Measurements from ENCODE around the gene TMPRSS6. TPM values are rescaled to one million over a fixed set of nuclear protein-coding genes. Genes with fewer than 3 reads are reported as not detected.

The TMPRSS6 gene
- total RNA-seq, 4 donors from 2014 or later = not detected

GRCh38 chr22:37129866-37130441, 20.4 kb upstream of the TMPRSS6 start:
- TF ChIP-seq, protein P1, sequence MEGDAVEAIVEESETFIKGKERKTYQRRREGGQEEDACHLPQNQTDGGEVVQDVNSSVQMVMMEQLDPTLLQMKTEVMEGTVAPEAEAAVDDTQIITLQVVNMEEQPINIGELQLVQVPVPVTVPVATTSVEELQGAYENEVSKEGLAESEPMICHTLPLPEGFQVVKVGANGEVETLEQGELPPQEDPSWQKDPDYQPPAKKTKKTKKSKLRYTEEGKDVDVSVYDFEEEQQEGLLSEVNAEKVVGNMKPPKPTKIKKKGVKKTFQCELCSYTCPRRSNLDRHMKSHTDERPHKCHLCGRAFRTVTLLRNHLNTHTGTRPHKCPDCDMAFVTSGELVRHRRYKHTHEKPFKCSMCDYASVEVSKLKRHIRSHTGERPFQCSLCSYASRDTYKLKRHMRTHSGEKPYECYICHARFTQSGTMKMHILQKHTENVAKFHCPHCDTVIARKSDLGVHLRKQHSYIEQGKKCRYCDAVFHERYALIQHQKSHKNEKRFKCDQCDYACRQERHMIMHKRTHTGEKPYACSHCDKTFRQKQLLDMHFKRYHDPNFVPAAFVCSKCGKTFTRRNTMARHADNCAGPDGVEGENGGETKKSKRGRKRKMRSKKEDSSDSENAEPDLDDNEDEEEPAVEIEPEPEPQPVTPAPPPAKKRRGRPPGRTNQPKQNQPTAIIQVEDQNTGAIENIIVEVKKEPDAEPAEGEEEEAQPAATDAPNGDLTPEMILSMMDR (IDR thresholded peaks at IDR 0.05; ENCODE audit: low read depth) = no peak

DNA sequence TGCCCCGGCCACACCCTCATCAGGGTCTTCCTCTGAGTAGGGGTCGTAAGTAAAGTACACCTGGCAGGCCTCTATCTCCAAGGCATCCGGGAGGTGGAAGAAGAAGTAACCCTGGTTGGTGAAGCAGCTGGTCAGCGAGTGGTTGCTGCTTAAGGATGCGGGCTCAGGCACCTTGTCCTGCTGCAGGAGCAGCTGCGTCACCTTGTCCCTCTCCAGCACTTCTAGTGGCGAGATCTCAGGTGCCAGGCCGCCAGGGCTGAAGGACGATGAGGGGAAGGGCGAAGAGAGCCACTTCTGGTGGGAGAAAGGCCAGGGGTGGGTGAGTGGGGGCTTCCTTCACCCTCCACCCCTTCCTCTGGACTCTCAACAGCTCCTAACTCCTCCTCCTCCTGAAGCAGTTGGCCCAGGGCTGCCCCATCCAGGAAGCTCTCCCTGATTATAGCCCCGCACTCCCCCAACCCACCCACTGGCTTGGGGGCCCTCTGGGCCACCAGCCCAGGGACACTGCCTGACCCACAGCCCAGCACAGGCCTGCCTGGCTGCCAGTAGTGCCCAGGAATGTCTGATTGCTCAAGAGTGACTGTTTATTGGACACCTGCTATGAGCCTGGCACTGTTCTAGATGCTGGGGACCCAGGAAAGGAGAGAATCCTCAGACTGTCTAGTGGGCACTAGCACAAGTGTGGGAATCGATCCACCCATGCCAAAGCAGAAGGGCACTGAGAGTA, 19.2 kb upstream of the TMPRSS6 start:
- TF ChIP-seq, protein P1 (IDR thresholded peaks at IDR 0.05; ENCODE audit: low read depth) = no peak

DNA sequence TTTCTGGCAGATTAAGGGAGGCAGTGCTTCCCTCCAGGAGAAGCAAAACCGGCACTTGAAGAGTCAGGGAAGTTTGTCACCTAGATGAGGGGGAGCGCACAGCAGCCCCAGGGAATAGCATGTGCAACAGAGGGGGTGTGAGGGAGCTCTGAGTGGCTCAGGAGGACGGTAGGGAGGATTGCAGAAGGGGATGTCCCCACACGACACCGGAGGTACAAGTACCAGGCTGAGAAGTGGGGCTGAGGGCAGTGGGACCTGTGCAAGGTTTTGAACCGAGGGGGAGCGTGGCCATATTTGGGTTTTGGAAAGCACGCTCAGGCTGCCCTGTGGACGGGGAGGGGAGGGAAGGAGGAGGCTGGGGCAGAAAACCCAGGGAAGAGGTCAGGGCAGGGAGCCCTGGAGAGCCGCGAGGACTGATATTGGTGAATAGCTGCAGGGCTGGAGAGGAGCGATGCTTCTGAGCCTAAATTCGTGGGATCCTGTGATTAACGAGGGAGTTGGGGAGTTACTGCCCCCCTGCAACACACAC, 17.9 kb upstream of the TMPRSS6 start:
- TF ChIP-seq, protein P1 (IDR thresholded peaks at IDR 0.05; ENCODE audit: low read depth) = no peak

DNA sequence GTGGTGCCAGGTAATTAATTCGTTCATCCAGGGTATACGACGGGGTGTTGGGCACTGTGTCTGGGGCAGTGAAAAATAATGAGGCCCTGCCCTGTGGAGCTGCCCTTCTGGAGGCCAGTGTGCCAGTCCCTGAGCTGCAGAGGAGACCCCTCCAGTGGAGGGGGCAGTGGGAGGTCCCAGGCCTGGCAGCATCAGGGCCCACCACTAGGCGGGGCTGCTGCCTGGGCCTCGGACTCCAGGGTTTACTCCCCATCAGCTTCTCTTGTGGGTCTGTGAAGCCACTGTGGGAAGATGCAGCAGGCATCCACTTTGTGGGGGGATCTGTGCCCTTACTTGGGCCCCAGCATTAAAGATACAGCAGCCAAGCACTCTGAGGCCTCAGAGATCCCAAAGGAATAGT, 17.4 kb upstream of the TMPRSS6 start:
- TF ChIP-seq, protein P1 (IDR thresholded peaks at IDR 0.05; ENCODE audit: low read depth) = no peak

DNA sequence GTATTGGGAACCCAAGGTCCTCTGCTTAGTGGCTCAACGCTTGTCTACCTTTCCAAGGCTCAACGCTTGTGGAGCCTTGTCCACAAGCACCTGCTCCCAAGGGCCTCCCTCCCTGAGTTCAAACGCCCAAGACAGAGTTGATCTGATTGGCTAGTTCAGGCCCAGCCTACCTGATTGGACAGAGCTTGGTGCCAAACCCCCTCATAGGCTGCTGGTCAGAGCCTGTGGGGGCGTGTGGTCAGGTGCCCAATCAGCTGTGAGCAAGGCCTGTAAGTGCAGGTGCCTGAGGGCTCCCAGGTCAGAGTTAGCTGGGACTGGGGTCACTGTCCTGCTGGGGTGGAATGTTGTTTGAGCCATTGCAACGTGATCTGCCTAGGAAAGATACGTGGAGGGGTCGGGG, 16.9 kb upstream of the TMPRSS6 start:
- TF ChIP-seq, protein P1 (IDR thresholded peaks at IDR 0.05; ENCODE audit: low read depth) = no peak

GRCh38 chr22:37123649-37124048, 14.1 kb upstream of the TMPRSS6 start:
- TF ChIP-seq, protein P1 (IDR thresholded peaks at IDR 0.05; ENCODE audit: low read depth) = no peak

DNA sequence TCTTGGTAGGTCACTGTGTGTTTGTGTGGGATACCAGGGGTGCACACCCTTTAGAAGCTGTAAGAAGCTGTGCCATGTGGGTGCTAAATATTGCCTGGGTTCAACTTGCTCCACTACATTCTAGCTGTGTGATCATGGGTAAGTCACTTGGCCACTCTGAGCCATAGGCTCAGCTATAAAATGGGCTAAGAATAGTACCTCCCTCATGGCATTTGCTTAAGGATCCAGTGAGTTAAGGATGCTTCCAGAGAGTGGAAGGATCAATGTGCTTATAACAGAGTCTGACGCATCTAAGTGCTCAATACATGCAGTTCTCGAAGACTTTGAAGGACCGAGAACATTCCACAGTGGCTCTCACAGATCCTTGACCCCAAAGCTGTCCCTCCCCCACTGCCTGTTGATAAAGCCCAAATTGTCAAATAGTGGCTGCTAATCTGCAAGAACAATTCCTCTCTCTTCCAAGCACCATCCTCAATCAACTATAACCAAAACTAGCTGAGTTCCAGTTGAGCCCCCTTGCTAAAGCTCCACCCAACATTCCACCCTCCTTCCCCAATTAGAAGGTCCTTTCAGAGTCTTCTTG, 13.2 kb upstream of the TMPRSS6 start:
- TF ChIP-seq, protein P1 (IDR thresholded peaks at IDR 0.05; ENCODE audit: low read depth) = no peak

Measured in subcutaneous adipose tissue (tissue), 4 donors.